ENCODE data around the gene PDLIM7.

GRCh38 chr5:177497292-177498012 lies at the start of gene PDLIM7:
- TF ChIP-seq POLR2A (IDR thresholded peaks at IDR 0.05; ENCODE audit: low read depth) (peak; percentile 87), POLR2AphosphoS5 (IDR thresholded peaks at IDR 0.05) (peak in 1 of 2 donors; percentile 91)
- TF ChIP-seq, protein P1, sequence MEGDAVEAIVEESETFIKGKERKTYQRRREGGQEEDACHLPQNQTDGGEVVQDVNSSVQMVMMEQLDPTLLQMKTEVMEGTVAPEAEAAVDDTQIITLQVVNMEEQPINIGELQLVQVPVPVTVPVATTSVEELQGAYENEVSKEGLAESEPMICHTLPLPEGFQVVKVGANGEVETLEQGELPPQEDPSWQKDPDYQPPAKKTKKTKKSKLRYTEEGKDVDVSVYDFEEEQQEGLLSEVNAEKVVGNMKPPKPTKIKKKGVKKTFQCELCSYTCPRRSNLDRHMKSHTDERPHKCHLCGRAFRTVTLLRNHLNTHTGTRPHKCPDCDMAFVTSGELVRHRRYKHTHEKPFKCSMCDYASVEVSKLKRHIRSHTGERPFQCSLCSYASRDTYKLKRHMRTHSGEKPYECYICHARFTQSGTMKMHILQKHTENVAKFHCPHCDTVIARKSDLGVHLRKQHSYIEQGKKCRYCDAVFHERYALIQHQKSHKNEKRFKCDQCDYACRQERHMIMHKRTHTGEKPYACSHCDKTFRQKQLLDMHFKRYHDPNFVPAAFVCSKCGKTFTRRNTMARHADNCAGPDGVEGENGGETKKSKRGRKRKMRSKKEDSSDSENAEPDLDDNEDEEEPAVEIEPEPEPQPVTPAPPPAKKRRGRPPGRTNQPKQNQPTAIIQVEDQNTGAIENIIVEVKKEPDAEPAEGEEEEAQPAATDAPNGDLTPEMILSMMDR (IDR thresholded peaks at IDR 0.05): peak in 1 of 3 experiments; percentile 34
